Left ventricle myocardium inferior (tissue), 1 donor: ENCODE results near the gene TMEM170B. TPM values are rescaled to one million over a fixed set of nuclear protein-coding genes. Genes with fewer than 3 reads are reported as not detected.

Experiments used
- DNase-seq: peaks from one replicate; pipeline ENCODE4 v3.0.0-alpha.2; 2020
- H3K27ac ChIP-seq: fragments of 200-600 bp; replicated peaks from 2 replicates; pipeline ENCODE4 v1.8.0; 2021
- H3K27me3 ChIP-seq: fragments of 200-600 bp; 2 replicates; pipeline ENCODE4 v1.8.0; 2021; ENCODE audit warnings: low read depth
- H3K36me3 ChIP-seq: fragments of 200-600 bp; 2 replicates; pipeline ENCODE4 v1.8.0; 2021
- H3K4me1 ChIP-seq: fragments of 200-600 bp; 2 replicates; pipeline ENCODE4 v1.8.0; 2021
- H3K4me3 ChIP-seq: fragments of 200-600 bp; 2 replicates; pipeline ENCODE4 v1.8.0; 2021; ENCODE audit warnings: mild to moderate bottlenecking, moderate library complexity
- H3K9me3 ChIP-seq: fragments of 200-600 bp; replicated peaks from 2 replicates; pipeline ENCODE4 v1.8.0; 2021
- CTCF ChIP-seq: fragments of 200-600 bp; IDR thresholded peaks from 2 replicates; pipeline ENCODE4 v1.8.0; 2021; ENCODE audit warnings: antibody characterized with exemption, mild to moderate bottlenecking, borderline replicate concordance
- intact Hi-C: fragments of 100-400 bp; cut with micrococcal nuclease; formaldehyde crosslinking; loops from one replicate; pipeline ENCODE4 v1.11.0; 2022
- total RNA-seq: library from RNA; stranded (reverse); fragmentation: NEBNext Ultra II Directional; extraction: Animal tissue kit (Norgen Biotek cat#: 25700); gene quantifications from one replicate; pipeline ENCODE4 v1.2.1, GENCODE V29; 2021
- donor health status: DM: no; HTN: yes; CAD: no; lungs with severe emphysema.

TMEM170B gene
- total RNA-seq, 1 donor from 2014 or later: 4.4 TPM

GRCh38 chr6:11500008-11500407 is 37.5 kb upstream of the TMEM170B start:
- no peak for TF ChIP-seq CTCF
- Histone ChIP-seq H3K27ac (no peak overlapping the region), H3K9me3 (peaks cover 6% of the 10 kb centered on the region), H3K36me3 (no peaks in the 10 kb centered on the region), H3K4me1 (peaks cover 8% of the 10 kb centered on the region), H3K27me3 (no peaks in the 10 kb centered on the region), H3K4me3 (no peak overlapping the region)
- no peak for DNase-seq
- intact Hi-C loops: no loop called here

GRCh38 chr6:11509471-11509870 is 28.1 kb upstream of the TMEM170B start:
- H3K36me3 ChIP-seq: no peaks in the 10 kb centered on the region
- no peak overlapping the region for H3K4me3 ChIP-seq
- H3K27ac ChIP-seq: no peak overlapping the region
- no peak for TF ChIP-seq CTCF
- H3K9me3 ChIP-seq: peaks cover 11% of the 10 kb centered on the region
- no peak for DNase-seq
- no peaks in the 10 kb centered on the region for H3K4me1 ChIP-seq
- no peaks in the 10 kb centered on the region for H3K27me3 ChIP-seq
- intact Hi-C loops: no loop called here

- Histone ChIP-seq H3K27me3 (no peaks in the 10 kb centered on the region), H3K4me3 (no peak overlapping the region), H3K9me3 (peaks cover 26% of the 10 kb centered on the region), H3K36me3 (no peaks in the 10 kb centered on the region), H3K4me1 (no peaks in the 10 kb centered on the region), H3K27ac (no peak overlapping the region)
- TF ChIP-seq CTCF: no peak
- no peak for DNase-seq
- intact Hi-C loops: no loop called here
These were observed 22.9 kb upstream of the TMEM170B start for GRCh38 chr6:11514672-11515071.

GRCh38 chr6:11515763-11516162 is 21.8 kb upstream of the TMEM170B start:
- no peak for DNase-seq
- H3K36me3 ChIP-seq: no peaks in the 10 kb centered on the region
- H3K27me3 ChIP-seq: no peaks in the 10 kb centered on the region
- TF ChIP-seq CTCF: no peak
- no peak overlapping the region for H3K4me3 ChIP-seq
- peaks cover 26% of the 10 kb centered on the region for H3K9me3 ChIP-seq
- H3K27ac ChIP-seq: no peak overlapping the region
- H3K4me1 ChIP-seq: no peaks in the 10 kb centered on the region
- intact Hi-C loops: no loop called here

- Histone ChIP-seq H3K4me1 (no peaks in the 10 kb centered on the region), H3K9me3 (peaks cover 8% of the 10 kb centered on the region), H3K4me3 (no peak overlapping the region), H3K27me3 (no peaks in the 10 kb centered on the region), H3K27ac (no peak overlapping the region), H3K36me3 (no peaks in the 10 kb centered on the region)
- intact Hi-C loops: no loop called here
- DNase-seq: no peak
- TF ChIP-seq CTCF: no peak
These were observed 14.5 kb upstream of the TMEM170B start for GRCh38 chr6:11522812-11523605.
